HG03196 (cell line): Measurements from ENCODE around the gene BANP.
A peak's percentile ranks its signal among the peaks of the same experiment; 100 is the strongest.
"Not testable (repeated sequence)": the region's sequence is repeated elsewhere in the genome, so short reads cannot be mapped to it uniquely, and the experiment has no call there.

Source experiments
- ATAC-seq: cut with Tn5 transposase; IDR thresholded peaks from one replicate; pipeline ENCODE4 v1.9.1; 2021; ENCODE audit not compliant: unreplicated experiment

The BANP gene

DNA sequence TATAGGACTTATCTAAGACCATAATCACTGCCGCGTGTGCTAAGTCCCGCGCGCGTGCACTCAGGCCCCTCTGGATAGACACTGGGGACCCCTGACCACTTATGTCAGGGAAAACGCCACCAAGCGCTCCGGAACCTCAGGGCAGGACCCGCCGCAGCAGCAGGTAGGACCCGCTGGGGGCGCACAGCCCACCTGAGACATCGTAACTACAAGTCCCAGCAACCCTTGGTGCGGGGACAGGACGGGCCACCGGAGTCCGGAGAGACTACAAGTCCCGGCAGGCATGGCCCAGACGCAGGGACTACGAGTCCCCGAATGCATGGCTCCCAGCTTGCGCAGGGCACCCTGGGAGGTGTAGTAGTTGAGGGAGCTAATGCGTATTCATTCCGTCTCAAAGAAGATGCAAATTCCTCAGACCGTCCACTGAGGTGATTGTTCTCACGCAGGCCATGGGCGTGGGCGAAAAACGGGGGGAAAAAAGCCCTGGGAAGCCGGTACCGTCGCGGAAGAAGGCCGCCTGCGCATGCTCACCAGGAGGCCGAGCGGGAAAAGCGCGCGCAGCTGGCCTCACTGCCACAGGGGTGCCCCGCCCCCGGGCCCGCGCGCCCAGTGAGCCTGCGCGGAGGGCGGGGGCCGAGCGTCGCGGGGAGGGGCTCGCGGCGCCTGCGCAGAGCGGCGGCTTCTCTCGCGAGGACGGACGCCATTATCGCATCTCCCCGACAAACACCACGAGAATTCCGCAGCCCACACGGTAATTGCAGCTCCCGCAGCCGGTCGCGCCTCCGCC is at the start of gene BANP:
Gene BANP, plus strand, starts transcription at position 670 of the 787 bp plus-strand sequence. CDS start 23,682 bp downstream, outside the sequence.
- peak; percentile 87 for ATAC-seq

- ATAC-seq, result not testable (repeated sequence)
Measured at GRCh38 chr16:87904963-87905362, 46.3 kb upstream of the BANP start.

DNA sequence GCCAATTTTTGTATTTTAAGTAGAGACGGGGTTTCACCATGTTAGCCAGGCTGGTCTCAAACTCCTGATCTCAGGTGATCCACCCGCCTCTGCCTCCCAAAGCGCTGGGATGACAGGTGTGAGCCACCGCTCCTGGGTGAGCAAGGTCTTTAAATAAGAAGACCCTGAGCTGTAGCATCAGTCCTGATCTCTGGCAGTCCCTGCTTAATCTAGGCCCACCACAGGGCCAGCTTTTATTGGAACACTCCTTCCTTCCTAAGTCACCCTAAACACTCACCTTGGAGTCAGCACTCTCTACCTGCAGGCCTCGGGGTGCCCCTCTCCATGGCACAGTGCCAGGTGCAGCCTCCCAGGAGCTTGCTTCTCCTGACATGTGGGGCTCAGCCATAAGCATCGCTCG is 45.7 kb upstream of the BANP start:
- ATAC-seq, result not testable (repeated sequence)

DNA sequence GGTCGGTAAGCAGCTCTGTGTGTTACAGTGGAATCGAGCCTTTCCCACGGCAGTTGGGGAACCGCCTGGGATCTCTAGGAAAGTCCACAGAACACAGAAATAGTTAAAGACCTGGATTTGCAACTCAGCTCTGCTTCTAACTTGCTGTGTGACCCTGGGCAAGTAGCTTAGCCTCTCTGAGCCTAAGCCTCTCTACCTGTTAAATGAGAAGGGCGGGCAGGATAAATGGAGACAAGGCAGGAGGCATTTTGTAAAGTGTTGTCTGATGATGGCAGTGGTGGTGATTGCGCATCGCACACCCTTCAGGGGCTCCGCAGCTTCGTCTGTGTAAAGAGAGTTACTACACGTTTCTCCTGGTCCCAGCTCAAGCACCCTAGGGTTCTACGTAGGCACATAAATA is 43.1 kb upstream of the BANP start:
- ATAC-seq, result not testable (repeated sequence)

DNA sequence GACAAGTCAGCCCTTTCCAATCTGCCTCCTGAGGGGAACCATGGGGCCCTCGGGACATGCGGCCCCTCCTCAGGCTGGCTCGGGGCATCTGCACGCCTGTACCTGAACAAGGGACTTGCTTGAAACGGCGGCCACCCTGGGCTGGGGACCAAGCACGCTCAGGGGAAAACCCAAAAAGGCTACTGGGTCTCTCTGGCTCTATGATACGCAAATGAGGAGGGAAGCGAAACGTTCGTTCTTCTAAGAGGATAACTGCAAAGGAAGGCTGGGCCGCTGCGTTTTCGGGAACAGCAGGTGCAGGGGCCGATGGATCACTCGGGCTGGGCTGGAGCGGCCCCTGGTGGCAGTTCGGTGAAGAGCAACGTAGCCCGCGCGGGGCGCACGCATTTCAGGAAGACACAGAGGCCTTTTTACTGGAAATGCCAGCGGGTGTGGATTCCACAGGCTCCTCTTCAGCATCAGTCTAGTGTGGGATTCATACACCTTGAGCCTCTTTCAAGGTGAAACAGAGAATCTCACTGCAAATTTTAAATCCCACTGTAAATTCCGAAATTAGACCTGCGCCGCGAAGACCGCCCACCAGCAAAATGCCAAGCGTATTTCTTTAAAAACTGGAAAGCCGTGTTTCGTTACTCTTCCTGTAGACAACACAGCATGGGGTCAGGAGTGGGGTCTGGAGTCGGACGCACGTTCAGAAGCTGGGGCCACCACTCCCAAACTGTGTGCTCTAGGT is 41.9 kb upstream of the BANP start:
- peak; percentile 68 for ATAC-seq

DNA sequence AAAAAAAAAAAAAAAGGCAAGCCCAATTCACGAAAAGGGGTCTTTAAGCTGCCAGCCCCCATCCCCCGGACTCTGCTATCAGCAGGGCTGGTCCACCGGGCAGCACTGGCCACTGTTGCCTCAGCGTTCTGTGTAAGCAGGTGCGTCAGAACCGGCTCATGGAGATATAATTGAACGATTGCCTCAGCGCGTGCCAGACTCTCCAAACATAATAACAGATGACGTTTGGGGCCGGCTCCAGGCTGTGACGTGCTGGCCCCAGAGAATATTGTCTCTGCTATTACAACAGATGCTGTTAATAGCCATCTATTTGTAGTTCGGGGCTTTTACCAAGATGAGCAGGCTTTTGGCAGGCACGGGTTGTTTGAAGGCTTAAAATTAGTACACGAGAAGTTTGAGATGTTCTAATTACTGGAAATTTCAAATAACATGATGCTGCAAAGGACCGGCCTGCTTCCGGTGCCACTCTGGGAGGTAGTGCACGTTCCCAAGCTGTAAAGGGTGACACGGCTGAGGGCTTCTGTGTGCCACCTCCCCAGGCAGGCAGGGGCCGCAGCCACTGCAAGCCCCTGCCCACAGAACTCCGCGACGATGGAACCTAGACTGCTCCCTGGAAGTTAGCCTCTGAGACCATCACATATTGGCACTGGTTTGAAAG is 40.0 kb upstream of the BANP start:
- not testable (repeated sequence) for ATAC-seq

- ATAC-seq, result not testable (repeated sequence)
Measured at GRCh38 chr16:87912691-87913090, 38.5 kb upstream of the BANP start.

GRCh38 chr16:87914021-87914725 is 37.1 kb upstream of the BANP start:
- ATAC-seq, result not testable (repeated sequence)

- no peak for ATAC-seq
Measured at GRCh38 chr16:87914812-87915211, 36.4 kb upstream of the BANP start.

DNA sequence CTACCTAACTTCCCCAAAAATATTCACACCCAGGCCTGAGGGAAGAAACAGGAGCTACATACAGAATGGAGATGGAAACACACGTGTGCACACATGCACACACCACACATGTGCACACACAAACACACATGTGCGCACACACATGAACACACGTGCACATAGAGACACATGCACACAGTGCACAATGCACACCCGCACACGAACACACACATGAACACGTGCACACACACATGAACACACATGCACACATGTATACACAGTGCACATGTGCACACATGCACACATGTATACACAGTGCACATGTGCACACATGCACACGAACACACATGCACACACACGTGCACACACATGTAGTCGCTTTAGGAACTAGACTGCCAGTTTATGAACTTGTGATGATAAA is 33.7 kb upstream of the BANP start:
- no peak for ATAC-seq

GRCh38 chr16:87918338-87918737 is 32.9 kb upstream of the BANP start:
- ATAC-seq, result no peak

GRCh38 chr16:87918866-87919680 is 32.2 kb upstream of the BANP start:
- ATAC-seq, result no peak

- ATAC-seq, result no peak
Measured at GRCh38 chr16:87919681-87919994, 31.6 kb upstream of the BANP start.

DNA sequence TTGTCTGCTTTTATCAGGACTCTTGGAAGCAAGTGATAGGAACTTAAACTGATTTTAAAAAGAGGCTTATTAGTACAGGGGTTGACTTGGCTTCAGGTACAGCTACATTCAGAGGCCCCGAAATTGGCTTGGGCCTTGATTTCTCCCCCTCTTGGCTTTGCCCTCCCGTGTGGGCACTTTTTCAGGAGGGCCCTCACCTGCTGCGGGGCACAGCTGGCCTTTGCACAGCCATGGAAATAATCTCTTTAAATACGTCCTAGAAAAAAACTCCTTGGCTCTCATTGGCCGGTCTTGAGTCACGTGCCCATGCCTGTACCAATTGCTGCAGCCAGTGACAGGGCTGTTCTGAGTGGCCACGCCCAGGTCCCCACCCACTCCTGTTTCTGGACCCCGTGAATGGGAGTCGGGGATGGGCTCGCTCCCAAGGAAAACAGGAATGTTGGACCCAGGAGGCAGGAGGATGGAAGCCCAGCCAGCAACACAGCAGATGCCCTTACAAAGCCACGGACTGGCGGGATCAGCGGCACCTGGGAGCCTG is 29.9 kb upstream of the BANP start:
- no peak for ATAC-seq

DNA sequence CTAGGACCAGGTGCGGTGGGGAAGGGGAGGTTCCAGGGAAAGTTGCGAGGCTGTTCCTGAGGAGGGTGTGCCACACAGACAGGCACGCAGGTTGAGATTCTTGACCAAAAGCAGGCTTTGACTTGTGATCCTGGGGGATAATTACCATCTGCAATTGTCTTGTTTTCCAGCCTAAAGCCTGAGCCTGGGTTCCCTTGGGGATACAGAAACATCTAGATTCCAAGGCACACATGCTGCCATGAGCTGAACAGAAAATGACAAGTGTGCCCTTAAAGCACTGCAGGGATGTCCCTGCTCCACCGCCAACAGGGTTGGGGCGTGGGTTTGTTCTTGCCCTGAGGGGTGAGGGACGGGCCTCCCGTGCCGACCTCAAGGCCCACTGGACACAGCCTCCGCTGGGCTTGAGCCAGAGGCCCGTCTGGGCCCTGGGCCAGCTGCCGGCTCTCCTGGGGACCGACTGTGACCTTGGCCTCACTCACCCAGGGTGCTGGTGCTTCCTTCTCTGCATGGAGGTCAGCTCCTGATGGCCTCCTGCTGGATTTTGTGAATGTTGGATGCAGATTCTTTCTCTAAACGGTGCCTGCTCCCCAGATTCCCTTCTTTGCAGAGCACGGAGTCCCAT is 28.9 kb upstream of the BANP start:
- no peak for ATAC-seq

DNA sequence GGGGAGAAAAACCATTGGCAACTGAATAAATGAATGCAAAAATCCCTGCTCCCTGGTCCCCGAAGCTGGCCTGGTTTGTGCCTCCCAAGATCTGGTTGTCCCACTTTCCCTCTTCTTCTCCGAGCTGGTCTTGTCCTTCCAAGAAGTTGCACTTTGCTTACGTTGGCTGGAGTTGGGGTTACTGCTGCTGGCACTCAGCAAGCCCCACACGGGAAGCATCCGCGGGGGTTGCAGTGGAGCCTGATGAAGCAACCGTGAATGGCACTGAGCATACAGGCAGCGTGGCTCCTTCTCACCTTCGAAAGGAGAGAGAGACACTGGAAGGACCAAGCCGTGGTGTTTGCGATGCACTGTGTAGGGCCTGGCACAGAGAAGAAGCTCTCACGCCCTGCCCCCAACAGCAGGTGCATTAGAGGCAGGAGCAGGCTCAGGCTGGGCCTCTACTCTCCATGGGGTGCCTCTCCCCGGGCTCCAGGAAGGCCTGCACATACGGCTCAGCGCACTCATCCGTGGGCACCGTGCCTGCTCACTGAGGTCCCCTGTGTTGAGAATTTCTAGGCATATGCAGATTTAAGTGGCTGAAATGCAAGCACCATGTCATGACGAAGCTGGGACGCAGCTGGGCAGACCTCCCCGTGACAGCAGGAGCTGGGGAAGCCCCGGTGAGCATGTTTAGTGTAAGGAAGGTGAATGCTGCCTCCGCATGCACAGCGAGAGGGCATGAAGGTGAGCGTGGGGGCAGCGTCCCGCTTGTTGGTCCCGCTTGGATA is 27.0 kb upstream of the BANP start:
- ATAC-seq, result peak; percentile 64

GRCh38 chr16:87924811-87925670 is 26.2 kb upstream of the BANP start:
- ATAC-seq, result no peak
